K562 (cell line): ENCODE results near the gene TMED4. TPM values are rescaled to one million over a fixed set of nuclear protein-coding genes. Genes with fewer than 3 reads are reported as not detected.

ENCODE experiments used
- KLF1 ChIP-seq: fragments of 450-650 bp; IDR thresholded peaks from 2 replicates; pipeline ENCODE4 v1.6.1; 2016; ENCODE audit warnings: missing genetic modification characterization, missing compliant biosample characterization
- MAFF ChIP-seq: IDR thresholded peaks from 2 replicates; pipeline ENCODE4 v1.6.1; 2012; ENCODE audit warnings: low read length, improper control_type of control experiment
- MCM7 ChIP-seq, 2 experiments: fragments of 450-650 bp; IDR thresholded peaks; 2 replicates each; pipeline ENCODE4 v1.6.1; 2016 to 2018
- MEF2D ChIP-seq: conservative IDR thresholded peaks from 2 replicates; pipeline ENCODE4 v1.6.1; 2016; ENCODE audit warnings: low read depth, missing genetic modification characterization, missing compliant biosample characterization
- NEUROD1 ChIP-seq: fragments of 150-350 bp; IDR thresholded peaks from 2 replicates; pipeline ENCODE4 v1.6.1; 2014; ENCODE audit warnings: borderline replicate concordance, low read length, low read depth; ENCODE audit not compliant: partially characterized antibody
- PHF8 ChIP-seq: fragments of 200-600 bp; sonication (generic); IDR thresholded peaks from 2 replicates; pipeline ENCODE4 v1.6.1; 2012; ENCODE audit warnings: mixed run types, mild to moderate bottlenecking, inconsistent platforms, low read length, moderate library complexity, borderline replicate concordance
- PRPF4 ChIP-seq: fragments of 200-400 bp; formaldehyde crosslinking; IDR thresholded peaks from one replicate; pipeline ENCODE4 v1.6.1; 2017; ENCODE audit warnings: low read length, low read depth, mild to moderate bottlenecking; ENCODE audit not compliant: insufficient read depth, poor library complexity, severe bottlenecking
- polyA plus RNA-seq, 8 experiments: library from polyadenylated mRNA; depleted of rRNA in 4 of 8; stranded (reverse) in 5 of 8; unstranded in 3 of 8; fragments of >200 nt; fragmentation: Nextera tagmentation in 2 of 8; fragmentation: Illumina TruSeq in 1 of 8; extraction: Ambion mirVana in 2 of 8; extraction: Trizol in 1 of 8; gene quantifications; 2 replicates each; pipeline versions ENCODE4 v1.2.1 to v1.2.3, GENCODE V29; 2011 to 2014; ENCODE audit warnings: inconsistent platforms in 1 of 8, missing spikeins in 1 of 8
- total RNA-seq, 7 experiments: library from RNA; depleted of rRNA in 6 of 7; stranded (reverse); fragments of >200 nt in 6 of 7; fragmentation: Illumina TruSeq in 2 of 7; extraction: Trizol in 2 of 7; gene quantifications; 2 replicates each; pipeline versions ENCODE4 v1.2.1 to v1.2.3, GENCODE V29; 2011 to 2021; ENCODE audit warnings: low replicate concordance in 1 of 7
- TF ChIP-seq, protein P1 (sequence below), 2 experiments: fragments of 450-650 bp; IDR thresholded peaks; 2 replicates each; pipeline ENCODE4 v1.6.1; 2016; ENCODE audit warnings: mild to moderate bottlenecking in 2 of 2, borderline replicate concordance in 1 of 2, low read depth in 1 of 2, moderate library complexity in 1 of 2
- TF ChIP-seq, protein P2 (sequence below), 2 experiments: fragments of 250-450 bp in 1 of 2; fragments of 450-650 bp in 1 of 2; sonication (Bioruptor Pico) in 1 of 2; IDR thresholded peaks; 2 replicates each; pipeline versions ENCODE4 v1.6.1 to v1.8.0; 2016 to 2021; ENCODE audit warnings: mild to moderate bottlenecking in 2 of 2, moderate library complexity in 2 of 2, missing compliant biosample characterization in 1 of 2, missing genetic modification characterization in 1 of 2
- TF ChIP-seq, protein P3 (sequence below): sonication (generic); formaldehyde crosslinking; IDR thresholded peaks from 2 replicates; pipeline ENCODE4 v1.9.0; 2022; ENCODE audit warnings: mild to moderate bottlenecking, missing genetic modification reagents
- TF ChIP-seq, protein P4 (sequence below): fragments of 450-650 bp; formaldehyde crosslinking; IDR thresholded peaks from 2 replicates; pipeline ENCODE4 v1.4.0; 2022; ENCODE audit warnings: mild to moderate bottlenecking, moderate library complexity

TMED4 gene
- total and polyA plus RNA-seq, 9 of the 15 experiments (the other 6 are each of a cell fraction or from before 2014, with no cell fraction given): 20.3 to 64.0 (median 42.1) TPM

DNA sequence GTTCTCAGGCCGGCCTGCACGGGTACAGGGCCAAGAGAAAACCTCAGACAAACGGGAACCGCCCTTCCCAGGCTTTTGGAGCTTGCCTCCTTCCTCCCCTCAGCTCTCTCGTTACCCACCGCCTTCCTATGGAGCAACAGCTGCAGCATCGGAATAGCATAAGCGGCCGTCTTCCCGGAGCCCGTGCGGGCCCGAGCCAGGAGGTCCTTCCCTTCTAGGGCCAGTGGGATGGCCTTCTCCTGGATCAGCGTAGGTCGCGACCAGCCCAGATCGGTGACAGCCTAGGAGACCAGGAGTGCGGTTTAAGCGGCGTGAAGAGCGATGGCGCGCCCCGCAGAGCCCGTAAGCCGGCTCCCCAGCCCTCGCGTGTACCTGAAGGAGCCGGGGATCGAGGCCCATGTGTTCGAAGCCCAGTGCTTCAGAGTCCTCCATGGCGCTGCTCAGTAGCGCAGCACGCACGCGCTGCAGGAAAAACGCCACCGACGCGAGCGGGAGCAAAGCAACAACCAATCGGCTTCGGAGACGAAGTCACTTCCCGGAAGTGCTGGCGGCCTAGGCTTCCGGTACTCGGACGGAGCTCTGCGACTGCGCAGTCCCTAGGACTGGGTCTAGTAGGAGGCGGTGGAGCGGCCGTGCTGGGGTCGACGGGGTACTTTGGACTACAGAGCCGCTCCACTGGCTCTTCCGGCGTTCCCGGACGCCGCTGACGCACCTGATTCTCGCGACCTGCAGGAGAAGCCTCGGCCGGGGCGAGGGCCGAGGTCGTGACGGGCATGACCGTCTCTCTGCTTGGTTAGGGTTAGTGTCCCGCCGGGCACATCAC is 8.4 kb downstream of the TMED4 start, which contains the start of gene DDX56 (continued):
- TF ChIP-seq, protein P1, sequence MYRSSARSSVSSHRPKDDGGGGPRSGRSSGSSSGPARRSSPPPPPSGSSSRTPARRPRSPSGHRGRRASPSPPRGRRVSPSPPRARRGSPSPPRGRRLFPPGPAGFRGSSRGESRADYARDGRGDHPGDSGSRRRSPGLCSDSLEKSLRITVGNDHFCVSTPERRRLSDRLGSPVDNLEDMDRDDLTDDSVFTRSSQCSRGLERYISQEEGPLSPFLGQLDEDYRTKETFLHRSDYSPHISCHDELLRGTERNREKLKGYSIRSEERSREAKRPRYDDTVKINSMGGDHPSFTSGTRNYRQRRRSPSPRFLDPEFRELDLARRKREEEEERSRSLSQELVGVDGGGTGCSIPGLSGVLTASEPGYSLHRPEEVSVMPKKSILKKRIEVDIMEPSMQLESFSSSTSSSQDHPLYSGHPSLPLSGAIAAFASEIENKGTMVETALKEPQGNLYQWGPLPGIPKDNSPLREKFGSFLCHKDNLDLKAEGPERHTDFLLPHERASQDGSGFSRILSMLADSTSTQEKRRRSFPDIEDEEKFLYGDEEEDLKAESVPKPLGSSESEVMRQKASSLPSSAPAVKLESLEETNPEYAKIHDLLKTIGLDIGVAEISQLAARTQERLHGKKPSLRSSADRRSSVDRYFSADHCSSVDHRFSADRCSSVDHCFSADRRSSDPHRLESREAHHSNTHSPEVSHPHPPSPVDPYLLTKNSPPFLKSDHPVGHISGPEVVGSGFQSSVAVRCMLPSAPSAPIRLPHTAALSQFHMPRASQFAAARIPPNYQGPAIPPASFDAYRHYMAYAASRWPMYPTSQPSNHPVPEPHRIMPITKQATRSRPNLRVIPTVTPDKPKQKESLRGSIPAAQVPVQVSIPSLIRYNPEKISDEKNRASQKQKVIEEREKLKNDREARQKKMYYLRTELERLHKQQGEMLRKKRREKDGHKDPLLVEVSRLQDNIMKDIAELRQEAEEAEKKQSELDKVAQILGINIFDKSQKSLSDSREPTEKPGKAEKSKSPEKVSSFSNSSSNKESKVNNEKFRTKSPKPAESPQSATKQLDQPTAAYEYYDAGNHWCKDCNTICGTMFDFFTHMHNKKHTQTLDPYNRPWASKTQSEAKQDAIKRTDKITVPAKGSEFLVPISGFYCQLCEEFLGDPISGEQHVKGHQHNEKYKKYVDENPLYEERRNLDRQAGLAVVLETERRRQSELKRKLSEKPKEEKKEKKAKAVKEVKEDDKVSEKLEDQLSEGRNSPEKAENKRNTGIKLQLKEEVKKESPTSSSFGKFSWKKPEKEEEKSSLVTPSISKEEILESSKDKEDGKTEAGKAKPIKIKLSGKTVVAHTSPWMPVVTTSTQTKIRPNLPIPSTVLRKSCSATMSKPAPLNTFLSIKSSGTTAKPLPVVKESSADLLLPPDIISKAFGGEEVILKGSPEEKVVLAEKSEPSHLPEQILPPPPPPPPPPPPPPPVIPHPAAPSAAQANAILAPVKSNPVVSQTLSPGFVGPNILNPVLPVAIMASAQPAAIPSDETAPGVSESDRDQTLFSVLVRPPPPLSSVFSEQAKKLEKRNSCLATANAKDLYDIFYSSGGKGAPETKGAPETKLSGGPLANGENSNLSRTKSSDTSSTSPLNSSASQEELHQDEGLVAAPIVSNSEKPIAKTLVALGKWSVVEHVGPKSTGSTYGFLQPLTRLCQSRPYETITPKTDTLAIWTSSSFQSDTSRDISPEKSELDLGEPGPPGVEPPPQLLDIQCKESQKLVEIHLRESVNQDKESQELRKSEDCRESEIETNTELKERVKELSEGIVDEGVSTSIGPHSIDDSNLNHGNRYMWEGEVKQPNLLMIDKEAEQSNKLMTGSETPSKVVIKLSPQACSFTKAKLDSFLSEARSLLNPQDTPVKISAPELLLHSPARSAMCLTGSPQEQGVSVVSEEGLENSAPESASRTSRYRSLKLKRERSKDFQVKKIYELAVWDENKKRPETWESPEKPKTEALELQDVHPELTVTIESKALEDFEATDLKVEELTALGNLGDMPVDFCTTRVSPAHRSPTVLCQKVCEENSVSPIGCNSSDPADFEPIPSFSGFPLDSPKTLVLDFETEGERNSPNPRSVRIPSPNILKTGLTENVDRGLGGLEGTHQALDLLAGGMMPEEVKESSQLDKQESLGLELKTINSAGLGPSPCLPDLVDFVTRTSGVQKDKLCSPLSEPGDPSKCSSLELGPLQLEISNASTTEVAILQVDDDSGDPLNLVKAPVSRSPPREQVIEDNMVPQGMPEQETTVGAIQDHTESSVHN (IDR thresholded peaks at IDR 0.05; ENCODE audit: borderline replicate concordance in 1 of 2, low read depth in 1 of 2): no peak
- 0 out of 2 replicates have a peak, but pooled peaks have one; percentile 54 for TF ChIP-seq MEF2D
- peak; percentile 94 for TF ChIP-seq PHF8
- no peak for TF ChIP-seq MCM7 (IDR thresholded peaks at IDR 0.05)
- TF ChIP-seq, protein P2, sequence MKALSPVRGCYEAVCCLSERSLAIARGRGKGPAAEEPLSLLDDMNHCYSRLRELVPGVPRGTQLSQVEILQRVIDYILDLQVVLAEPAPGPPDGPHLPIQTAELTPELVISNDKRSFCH (CRISPR knock-in tag; IDR thresholded peaks at IDR 0.05): 0 out of 2 replicates have a peak, but pooled peaks have one; percentile 24
- TF ChIP-seq, protein P2 (tag; IDR thresholded peaks at IDR 0.05): peak; percentile 54; the same call in 1 of the 2 replicates
- TF ChIP-seq, protein P3, sequence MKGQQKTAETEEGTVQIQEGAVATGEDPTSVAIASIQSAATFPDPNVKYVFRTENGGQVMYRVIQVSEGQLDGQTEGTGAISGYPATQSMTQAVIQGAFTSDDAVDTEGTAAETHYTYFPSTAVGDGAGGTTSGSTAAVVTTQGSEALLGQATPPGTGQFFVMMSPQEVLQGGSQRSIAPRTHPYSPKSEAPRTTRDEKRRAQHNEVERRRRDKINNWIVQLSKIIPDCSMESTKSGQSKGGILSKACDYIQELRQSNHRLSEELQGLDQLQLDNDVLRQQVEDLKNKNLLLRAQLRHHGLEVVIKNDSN (CRISPR knock-in tag): peak; percentile 46; the same call in 1 of the 2 replicates
- no peak for TF ChIP-seq PRPF4
- TF ChIP-seq, protein P4, sequence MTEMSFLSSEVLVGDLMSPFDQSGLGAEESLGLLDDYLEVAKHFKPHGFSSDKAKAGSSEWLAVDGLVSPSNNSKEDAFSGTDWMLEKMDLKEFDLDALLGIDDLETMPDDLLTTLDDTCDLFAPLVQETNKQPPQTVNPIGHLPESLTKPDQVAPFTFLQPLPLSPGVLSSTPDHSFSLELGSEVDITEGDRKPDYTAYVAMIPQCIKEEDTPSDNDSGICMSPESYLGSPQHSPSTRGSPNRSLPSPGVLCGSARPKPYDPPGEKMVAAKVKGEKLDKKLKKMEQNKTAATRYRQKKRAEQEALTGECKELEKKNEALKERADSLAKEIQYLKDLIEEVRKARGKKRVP: 0 out of 2 replicates have a peak, but pooled peaks have one; percentile 9
- TF ChIP-seq MAFF: no peak
- TF ChIP-seq NEUROD1: peak; percentile 32
- peak; percentile 38; the same call in 1 of the 2 replicates for TF ChIP-seq KLF1 (tag)
